Stimulated activated CD8-positive, alpha-beta memory T cell treated with anti-CD3 and anti-CD28 coated beads, Interleukin-2, amount 100 ng/mL, for 48 hours (primary cell): Measurements from ENCODE around the gene TBC1D24.

ENCODE experiments used
- DNase-seq, 2 donors: peaks; one replicate each; pipeline ENCODE4 v3.0.0-alpha.2; 2020; ENCODE audit warnings: low read depth in 2 of 2

Gene TBC1D24

DNA sequence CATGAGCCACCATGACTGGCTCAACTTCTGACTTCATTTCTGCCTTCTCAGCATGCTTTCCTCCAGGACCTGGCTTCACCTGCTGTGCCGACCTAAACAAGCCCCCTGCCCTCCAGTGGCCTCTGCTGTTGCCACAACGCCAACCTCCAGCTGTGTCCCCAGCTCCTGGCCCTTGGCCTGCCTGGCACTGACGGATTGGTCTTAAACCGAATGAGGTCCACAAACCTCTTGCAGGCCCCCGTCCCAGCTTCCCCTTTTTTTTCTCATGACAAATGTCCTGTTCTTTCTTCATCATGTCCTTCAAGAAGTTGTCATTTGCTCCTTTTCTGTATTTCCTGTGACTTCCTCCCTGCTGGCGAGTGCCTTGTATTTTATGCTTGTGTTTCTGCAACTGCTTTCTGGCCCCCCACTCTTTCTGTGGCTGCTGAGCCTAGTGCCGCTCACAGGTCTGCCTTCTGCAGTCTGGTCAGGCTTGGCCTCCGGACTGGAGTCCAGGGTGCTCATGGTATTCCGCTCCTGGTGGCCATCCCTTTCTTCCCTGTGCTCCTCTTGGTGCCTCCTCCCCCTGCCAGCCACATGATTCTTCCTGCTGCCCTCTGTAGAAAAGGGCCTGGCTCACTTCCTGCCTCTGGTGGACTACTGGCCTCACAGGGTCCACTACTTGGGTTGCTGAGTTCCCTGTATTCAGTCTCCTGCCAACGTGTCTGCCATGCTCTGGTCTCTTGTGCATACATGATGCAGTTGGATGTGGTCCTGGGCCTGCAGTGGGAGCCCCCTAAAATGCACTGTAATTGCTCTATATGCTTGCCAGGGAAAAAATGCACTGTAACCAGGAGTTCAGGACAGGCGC lies 41.7 kb downstream of the TBC1D24 start:
- no peak for DNase-seq

DNA sequence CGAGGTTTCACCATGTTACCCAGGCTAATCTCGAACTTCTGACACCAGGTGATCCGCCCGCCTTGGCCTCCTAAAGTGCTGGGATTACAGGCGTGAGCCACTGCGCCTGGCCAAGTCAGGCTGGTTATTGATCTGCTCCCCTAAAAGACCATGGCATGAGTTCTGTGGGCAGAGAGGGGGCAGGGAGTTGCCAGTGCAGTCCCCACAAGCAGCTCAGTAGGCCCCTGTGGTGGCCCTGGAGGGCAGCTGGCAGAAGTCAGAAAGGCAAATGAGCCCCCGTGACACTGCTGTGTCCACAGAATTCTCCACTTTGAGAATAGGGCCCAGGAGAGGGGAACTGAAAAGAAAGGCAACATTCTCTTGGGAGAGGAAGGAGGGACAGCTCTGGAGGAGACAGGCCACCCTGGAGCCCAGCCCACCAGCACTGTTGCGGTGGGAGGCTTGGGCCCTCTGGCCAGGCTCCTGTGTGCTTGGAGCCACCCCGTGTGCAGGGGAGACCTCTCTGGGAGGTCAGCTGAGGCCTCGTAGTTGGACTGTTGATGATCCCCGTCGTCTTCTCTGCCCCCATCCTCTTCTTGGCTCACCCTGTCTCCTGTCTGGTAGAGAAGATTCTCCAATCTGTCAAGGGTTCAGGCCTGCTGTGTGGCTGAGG lies 43.2 kb downstream of the TBC1D24 start:
- no peak for DNase-seq

GRCh38 chr16:2518823-2519710 lies 44.1 kb downstream of the TBC1D24 start:
- no peak for DNase-seq

GRCh38 chr16:2519711-2520080 lies 44.8 kb downstream of the TBC1D24 start:
- DNase-seq = no peak

DNA sequence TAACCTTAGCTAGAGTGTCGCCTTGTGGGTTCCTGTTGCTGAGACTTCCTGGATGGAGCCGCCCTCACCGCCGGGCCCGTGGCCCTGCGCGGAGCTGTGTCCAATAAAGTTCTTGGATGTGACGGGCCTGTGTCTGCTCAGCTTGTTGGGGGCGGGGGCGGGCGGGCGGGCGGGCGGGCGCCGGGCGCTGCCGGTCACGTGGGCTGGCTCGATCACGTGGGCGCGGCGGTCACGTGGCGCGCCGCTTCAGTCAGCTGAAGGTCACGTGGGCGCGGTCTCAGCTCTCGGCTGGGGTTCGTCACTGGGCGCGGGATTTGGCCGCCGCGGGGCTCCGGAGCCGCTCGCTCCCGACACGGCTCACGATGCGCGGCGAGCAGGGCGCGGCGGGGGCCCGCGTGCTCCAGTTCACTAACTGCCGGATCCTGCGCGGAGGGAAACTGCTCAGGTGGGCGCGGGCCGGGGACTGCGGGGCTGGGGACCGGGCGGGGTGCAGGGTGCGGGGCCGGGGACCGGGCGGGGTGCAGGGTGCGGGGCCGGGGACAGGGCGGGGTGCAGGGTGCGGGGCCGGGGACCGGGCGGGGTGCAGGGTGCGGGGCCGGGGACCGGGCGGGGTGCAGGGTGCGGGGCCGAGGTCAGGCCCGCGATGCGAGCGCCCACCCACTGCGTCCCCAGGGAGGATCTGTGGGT lies 45.3 kb downstream of the TBC1D24 start, which contains the start of gene AMDHD2:
TSS of gene AMDHD2 (plus strand) at position 275 of the 687 bp plus-strand sequence. CDS start at position 363, 88 bp downstream.
- peak; percentile 81 to 88 for DNase-seq

- no peak for DNase-seq
Observed at GRCh38 chr16:2520784-2521531, 46.0 kb downstream of the TBC1D24 start.

DNA sequence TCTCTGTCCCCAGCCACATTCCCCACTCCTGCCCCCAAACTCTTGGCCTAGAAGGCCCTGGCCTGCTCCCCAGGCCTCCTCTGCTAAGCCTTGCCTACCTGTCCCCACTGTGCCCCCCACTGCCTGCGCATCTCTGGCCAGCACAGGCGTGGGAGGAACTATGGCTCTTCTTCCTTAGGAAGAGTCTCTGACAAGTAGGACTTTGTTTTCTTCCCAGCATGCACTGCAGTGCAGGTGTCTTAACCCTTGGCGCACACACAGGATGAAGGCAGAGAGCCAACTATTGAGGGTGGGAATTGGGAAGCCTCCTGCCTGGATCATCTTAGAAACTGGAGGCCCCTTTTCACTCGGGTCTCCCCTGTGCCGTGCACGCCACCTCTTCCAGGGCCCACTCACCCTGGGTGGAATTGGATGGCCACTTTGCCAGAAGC lies 48.9 kb downstream of the TBC1D24 start:
- no peak for DNase-seq

DNA sequence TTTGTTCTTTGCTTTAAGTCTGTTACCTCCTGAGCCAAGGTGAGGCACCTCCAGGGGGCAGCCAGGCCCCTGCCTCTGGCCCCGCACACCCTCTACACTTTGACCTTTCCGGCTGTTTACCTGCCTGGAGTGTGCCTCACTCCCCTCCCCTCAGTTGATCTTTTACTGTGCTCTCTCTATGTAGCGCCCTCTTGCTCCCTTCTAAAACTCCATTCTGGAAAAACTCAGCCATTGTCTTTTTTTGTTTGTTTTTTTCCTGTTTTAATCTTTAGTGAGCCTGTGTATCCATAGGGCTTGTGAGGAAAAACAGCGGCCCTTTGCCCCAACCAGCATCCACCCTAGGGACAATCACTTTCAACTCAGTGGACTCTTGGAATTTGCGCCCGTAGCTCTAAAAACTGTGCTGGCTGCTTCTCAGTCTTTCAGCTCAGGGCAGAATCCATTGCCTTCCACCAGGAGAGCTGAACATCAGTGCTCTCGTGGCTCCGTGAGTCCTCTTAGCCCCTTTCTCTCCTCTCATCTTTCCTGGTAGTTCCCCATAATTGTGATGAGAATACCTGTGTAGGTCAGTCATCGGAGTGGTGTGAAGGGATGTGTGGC lies 49.5 kb downstream of the TBC1D24 start:
- no peak for DNase-seq

GRCh38 chr16:2526135-2526534 lies 51.2 kb downstream of the TBC1D24 start:
- DNase-seq = no peak

DNA sequence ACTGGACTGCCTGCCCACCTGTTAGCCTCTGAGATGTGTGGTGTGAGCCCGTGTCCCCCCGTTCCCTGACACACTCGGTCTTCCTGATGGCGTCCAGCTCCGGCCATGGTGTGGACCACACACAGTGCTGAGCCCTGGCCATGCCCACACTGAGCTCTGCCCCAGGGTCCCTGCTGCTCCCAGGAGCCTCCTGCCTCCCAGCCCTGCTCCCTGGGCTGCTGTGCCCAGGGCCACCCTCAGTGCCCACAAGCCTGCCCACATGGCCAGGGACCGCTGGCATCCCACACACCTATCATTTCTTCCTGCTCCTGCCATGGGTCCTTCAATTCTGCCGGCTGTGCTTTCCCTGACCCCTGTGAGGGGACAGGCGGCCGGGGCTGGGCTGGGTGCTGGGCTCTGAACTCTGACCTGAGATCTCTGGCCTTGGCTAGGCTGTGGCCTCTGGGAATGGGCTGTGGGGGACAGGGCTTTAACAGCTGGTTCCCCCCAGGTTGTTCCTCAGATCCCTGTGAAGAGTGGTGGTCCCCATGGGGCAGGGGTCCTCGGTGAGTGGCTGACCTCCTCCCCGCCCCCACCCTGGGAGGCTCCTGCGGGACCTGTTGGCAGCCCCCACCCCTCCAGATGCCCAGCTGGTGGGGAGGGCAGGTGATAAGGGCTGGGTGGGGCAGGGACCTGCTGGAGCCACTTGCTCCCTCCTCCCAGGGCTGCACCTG lies 52.3 kb downstream of the TBC1D24 start:
- DNase-seq = no peak

GRCh38 chr16:2527784-2528100 lies 52.8 kb downstream of the TBC1D24 start:
- no peak for DNase-seq

GRCh38 chr16:2528161-2529060 lies 53.5 kb downstream of the TBC1D24 start:
- DNase-seq = no peak

GRCh38 chr16:2529061-2529931 lies 54.4 kb downstream of the TBC1D24 start:
- DNase-seq = no peak

- DNase-seq = no peak
Observed at GRCh38 chr16:2529961-2530628, 55.2 kb downstream of the TBC1D24 start.

- no peak for DNase-seq
Observed at GRCh38 chr16:2530629-2531318, 55.8 kb downstream of the TBC1D24 start.

- no peak for DNase-seq
Observed at GRCh38 chr16:2531371-2531695, 56.4 kb downstream of the TBC1D24 start, which contains the start of gene CEMP1. CEMP1 (minus strand) TSS chr16:2531408; CDS start chr16:2531073, 335 bp downstream.
